Activated T-cell treated with anti-CD3 and anti-CD28 coated beads, Interleukin-2, amount 50 U/mL, for 48 hours (primary cell): ENCODE data around the gene UBXN2A.
"Not testable (repeated sequence)": the region's sequence is repeated elsewhere in the genome, so short reads cannot be mapped to it uniquely, and the experiment has no call there.

ENCODE experiments used
- DNase-seq, 2 experiments: peaks; one replicate each; pipeline ENCODE4 v3.0.0-alpha.2; 2020

UBXN2A gene

GRCh38 chr2:24014902-24015301 is 74.6 kb downstream of the UBXN2A start:
- DNase-seq, result not testable (repeated sequence)

- no peak for DNase-seq
These were observed 75.5 kb downstream of the UBXN2A start for GRCh38 chr2:24015562-24016375.

GRCh38 chr2:24016376-24016761 is 76.1 kb downstream of the UBXN2A start:
- DNase-seq, result no peak

- no peak for DNase-seq
These were observed 76.8 kb downstream of the UBXN2A start for GRCh38 chr2:24016853-24017703.

- no peak for DNase-seq
These were observed 77.4 kb downstream of the UBXN2A start for GRCh38 chr2:24017711-24018110.

- DNase-seq, result no peak
These were observed 78.0 kb downstream of the UBXN2A start for GRCh38 chr2:24018241-24018640.

GRCh38 chr2:24019729-24020128 is 79.5 kb downstream of the UBXN2A start:
- DNase-seq, result no peak

- no peak for DNase-seq
These were observed 80.0 kb downstream of the UBXN2A start for GRCh38 chr2:24020244-24020643.

- peak; percentile 46 to 55 for DNase-seq
These were observed 81.1 kb downstream of the UBXN2A start for GRCh38 chr2:24021122-24021998.

GRCh38 chr2:24022324-24022974 is 82.2 kb downstream of the UBXN2A start:
- no peak for DNase-seq

- DNase-seq, result no peak
These were observed 82.8 kb downstream of the UBXN2A start for GRCh38 chr2:24022975-24023575.

GRCh38 chr2:24024018-24024417 is 83.8 kb downstream of the UBXN2A start:
- no peak for DNase-seq

- no peak for DNase-seq
These were observed 84.9 kb downstream of the UBXN2A start for GRCh38 chr2:24024996-24025663.

- DNase-seq, result no peak
These were observed 86.0 kb downstream of the UBXN2A start for GRCh38 chr2:24026233-24026632.

- DNase-seq, result no peak
These were observed 98.7 kb downstream of the UBXN2A start for GRCh38 chr2:24038786-24039499.

GRCh38 chr2:24040511-24040910 is 100.2 kb downstream of the UBXN2A start:
- no peak for DNase-seq

GRCh38 chr2:24043133-24043532 is 102.9 kb downstream of the UBXN2A start:
- DNase-seq, result not testable (repeated sequence)

- DNase-seq, result no peak
These were observed 105.5 kb downstream of the UBXN2A start for GRCh38 chr2:24045511-24046508.

- DNase-seq, result no peak
These were observed 106.3 kb downstream of the UBXN2A start for GRCh38 chr2:24046599-24046929.
